ENCODE results near the gene ZFP36L2.

- TF ChIP-seq REST (IDR thresholded peaks at IDR 0.05; ENCODE audit: insufficient read depth in 1 of 2, low read depth in 2 of 2, low read length in 2 of 2), result no peak
- no peak for TF ChIP-seq TAF1 (IDR thresholded peaks at IDR 0.05; ENCODE audit: borderline replicate concordance, insufficient read depth, low read length)
- no peak for TF ChIP-seq POLR2AphosphoS5 (IDR thresholded peaks at IDR 0.05; ENCODE audit: low read depth, low read length)
Measured at GRCh38 chr2:43220760-43221123, 5.7 kb downstream of the ZFP36L2 start.

Data from PFSK-1 (cell line).